IMR-90 (cell line): ENCODE results near the gene DPEP1. TPM values are rescaled to one million over a fixed set of nuclear protein-coding genes. Genes with fewer than 3 reads are reported as not detected.

Source experiments
- ATAC-seq: fragments of 200-7000 bp; cut with Tn5 transposase; 2 replicates; pipeline ENCODE4 v1.9.1; 2020; ENCODE audit warnings: low read depth, mild to moderate bottlenecking, moderate library complexity
- BruUV-seq: library from RNA; stranded (reverse); fragments of 400-500 nt; replicated peaks from 2 replicates; lab custom pipeline; 2021; lab: Mats Ljungman, UMichigan
- CTCF ChIA-PET: fragments of 300-600 bp; formaldehyde crosslinking; extraction: SDS; loops from one replicate; lab custom pipeline; 2021; ENCODE audit warnings: antibody characterized with exemption; lab: Yijun Ruan, JAX
- POLR2A ChIA-PET: fragments of 300-600 bp; sonication (Branson Sonifier 250); formaldehyde crosslinking; loops from one replicate; lab custom pipeline; 2022; ENCODE audit warnings: antibody characterized with exemption; ENCODE audit not compliant: unreplicated experiment; lab: Charles Lee
- DNase-seq: peaks from one replicate; pipeline ENCODE4 v3.0.0; 2013
- H2AFZ ChIP-seq: replicated peaks from 2 replicates; pipeline ENCODE3; 2013; ENCODE audit warnings: low read length, mild to moderate bottlenecking; ENCODE audit not compliant: poor library complexity
- H2AK5ac ChIP-seq: 2 replicates; pipeline ENCODE4 v1.6.1; 2013; ENCODE audit warnings: low read depth, low read length, inconsistent platforms
- H2AK9ac ChIP-seq: replicated peaks from 2 replicates; pipeline ENCODE3; 2013; ENCODE audit warnings: mild to moderate bottlenecking, low read depth, low read length, moderate library complexity; ENCODE audit not compliant: poor library complexity
- H2BK120ac ChIP-seq: 2 replicates; pipeline ENCODE4 v1.6.1; 2013; ENCODE audit warnings: low read depth, low read length, inconsistent platforms
- H2BK15ac ChIP-seq: 3 replicates; pipeline ENCODE4 v1.6.1; 2013; ENCODE audit warnings: low read depth, low read length, inconsistent platforms
- H2BK20ac ChIP-seq: 2 replicates; pipeline ENCODE4 v1.6.1; 2013; ENCODE audit warnings: low read depth, mild to moderate bottlenecking, inconsistent platforms, low read length, moderate library complexity
- H2BK5ac ChIP-seq: 2 replicates; pipeline ENCODE4 v1.6.1; 2013; ENCODE audit warnings: mild to moderate bottlenecking, low read depth, low read length, inconsistent platforms; ENCODE audit not compliant: poor library complexity, severe bottlenecking
- H3K14ac ChIP-seq: replicated peaks from 2 replicates; pipeline ENCODE4 v1.6.1; 2013; ENCODE audit warnings: low read depth, low read length, inconsistent platforms
- H3K18ac ChIP-seq: 2 replicates; pipeline ENCODE4 v1.6.1; 2013; ENCODE audit warnings: low read depth, low read length, control low read depth
- H3K23ac ChIP-seq: 2 replicates; pipeline ENCODE4 v1.6.1; 2013; ENCODE audit warnings: low read depth, low read length, inconsistent platforms
- H3K27ac ChIP-seq: 2 replicates; pipeline ENCODE4 v1.5.1; 2013; ENCODE audit warnings: mild to moderate bottlenecking, control low read depth, low read length; ENCODE audit not compliant: insufficient read depth
- H3K27me3 ChIP-seq: 2 replicates; pipeline ENCODE4 v1.6.1; 2013; ENCODE audit warnings: low read length; ENCODE audit not compliant: control insufficient read depth, insufficient read depth
- H3K36me3 ChIP-seq: 2 replicates; pipeline ENCODE4 v1.6.1; 2013; ENCODE audit warnings: low read length, mixed read lengths; ENCODE audit not compliant: control insufficient read depth, insufficient read depth
- H3K4ac ChIP-seq: 2 replicates; pipeline ENCODE4 v1.6.1; 2013; ENCODE audit warnings: low read depth, low read length, inconsistent platforms
- H3K4me1 ChIP-seq: 2 replicates; pipeline ENCODE4 v1.6.1; 2013; ENCODE audit warnings: low read length, mixed read lengths; ENCODE audit not compliant: control insufficient read depth, insufficient read depth
- H3K4me2 ChIP-seq: 2 replicates; pipeline ENCODE4 v1.6.1; 2013; ENCODE audit warnings: low read depth, mild to moderate bottlenecking, control low read depth, low read length, moderate library complexity
- H3K4me3 ChIP-seq: 2 replicates; pipeline ENCODE4 v1.5.1; 2013; ENCODE audit warnings: low read depth, mild to moderate bottlenecking, control low read depth, low read length, moderate library complexity; ENCODE audit not compliant: insufficient read depth
- H3K56ac ChIP-seq: 2 replicates; pipeline ENCODE4 v1.6.1; 2013; ENCODE audit warnings: low read length, inconsistent platforms; ENCODE audit not compliant: insufficient read depth; ENCODE audit errors: extremely low read depth
- H3K79me1 ChIP-seq, 2 experiments: 2 replicates each; pipeline ENCODE4 v1.6.1; 2013; ENCODE audit warnings: low read length in 2 of 2, inconsistent platforms in 1 of 2, low read depth in 1 of 2
- H3K9ac ChIP-seq: 2 replicates; pipeline ENCODE4 v1.6.1; 2013; ENCODE audit warnings: low read depth, low read length, control low read depth
- H3K9me1 ChIP-seq: 2 replicates; pipeline ENCODE4 v1.6.1; 2013; ENCODE audit warnings: low read length, inconsistent platforms; ENCODE audit not compliant: insufficient read depth
- H3K9me3 ChIP-seq: 2 replicates; pipeline ENCODE4 v1.6.1; 2013; ENCODE audit warnings: low read length; ENCODE audit not compliant: control insufficient read depth, insufficient read depth
- H4K20me1 ChIP-seq: 2 replicates; pipeline ENCODE4 v1.6.1; 2013; ENCODE audit warnings: low read length, inconsistent platforms; ENCODE audit not compliant: insufficient read depth
- H4K5ac ChIP-seq: 2 replicates; pipeline ENCODE4 v1.6.1; 2013; ENCODE audit warnings: mild to moderate bottlenecking, low read depth, low read length, control low read depth
- H4K8ac ChIP-seq, 2 experiments: 2 replicates each; pipeline ENCODE4 v1.6.1; 2013; ENCODE audit warnings: low read depth in 2 of 2, low read length in 2 of 2, control low read depth in 1 of 2, inconsistent platforms in 1 of 2
- H4K91ac ChIP-seq: 2 replicates; pipeline ENCODE4 v1.6.1; 2013; ENCODE audit warnings: low read depth, low read length, inconsistent platforms; ENCODE audit not compliant: insufficient read depth
- BHLHE40 ChIP-seq: fragments of 150-350 bp; IDR thresholded peaks from 2 replicates; pipeline ENCODE4 v1.6.1; 2016; ENCODE audit warnings: mild to moderate bottlenecking, low read depth, low read length
- CEBPB ChIP-seq: IDR thresholded peaks from 2 replicates; pipeline ENCODE4 v1.6.1; 2012; ENCODE audit warnings: low read depth, low read length, improper control_type of control experiment
- CTCF ChIP-seq: conservative IDR thresholded peaks from 2 replicates; pipeline ENCODE4 v1.5.1; 2012; ENCODE audit warnings: mild to moderate bottlenecking, low read depth, low read length, improper control_type of control experiment
- ELK1 ChIP-seq: fragments of 150-350 bp; IDR thresholded peaks from 2 replicates; pipeline ENCODE4 v1.6.1; 2016; ENCODE audit warnings: low read depth, mild to moderate bottlenecking, low read length, moderate library complexity, borderline replicate concordance
- POLR2A ChIP-seq: IDR thresholded peaks from 2 replicates; pipeline ENCODE4 v1.6.1; 2012; ENCODE audit warnings: mild to moderate bottlenecking, low read depth, low read length
- RAD21 ChIP-seq: IDR thresholded peaks from 2 replicates; pipeline ENCODE4 v1.6.1; 2012; ENCODE audit warnings: low read length, improper control_type of control experiment
- USF2 ChIP-seq: fragments of 150-350 bp; IDR thresholded peaks from 2 replicates; pipeline ENCODE4 v1.6.1; 2017; ENCODE audit warnings: mild to moderate bottlenecking, antibody characterized with exemption, low read length, low read depth
- WGBS, 2 experiments: methylation state at CpG; one replicate each; pipeline versions ENCODE4 v1.1.5 to v1.1.7; 2013; ENCODE audit warnings: missing lambda C conversion rate in 2 of 2; ENCODE audit not compliant: insufficient read length in 1 of 2; ENCODE audit errors: extremely low coverage in 2 of 2; 5-methylcytosine and 5-hydroxymethylcytosine counted together
- dilution Hi-C: fragments of 300-500 bp; cut with HindIII; formaldehyde crosslinking; loops from one replicate; pipeline ENCODE4 v1.14.3; 2018; ENCODE audit warnings: low sequenced_read_pairs; ENCODE audit not compliant: unreplicated experiment
- in situ Hi-C: fragments of 300-500 bp; cut with MboI; formaldehyde crosslinking; loops from 3 replicates; pipeline ENCODE4 v1.14.3; 2019; ENCODE audit warnings: low sequenced_read_pairs, inconsistent platforms, mixed read lengths
- intact Hi-C: fragments of 100-400 bp; cut with micrococcal nuclease; formaldehyde crosslinking; loops from 2 replicates; pipeline ENCODE4 v1.10.0; 2022
- polyA plus RNA-seq, 3 experiments: library from polyadenylated mRNA; depleted of rRNA; stranded (reverse); fragments of >200 nt; gene quantifications; 2 replicates each; pipeline ENCODE4 v1.2.3, GENCODE V29; 2012; ENCODE audit warnings: low replicate concordance in 1 of 3
- total RNA-seq: library from RNA; depleted of rRNA; stranded (reverse); fragments of >200 nt; gene quantifications from 2 replicates; pipeline ENCODE4 v1.2.3, GENCODE V29; 2012

The DPEP1 gene
- total and polyA plus RNA-seq, 2 of the 4 experiments (the other 2 are of a cell fraction) = not detected

- no peaks in the 10 kb centered on the region for H3K4me1 ChIP-seq
- H3K56ac ChIP-seq = no peak overlapping the region
- H2BK5ac ChIP-seq = no peak overlapping the region
- peaks cover 14% of the 10 kb centered on the region; the same call in 1 of the 2 replicates for H4K20me1 ChIP-seq
- POLR2A ChIA-PET = no interaction called here
- dilution Hi-C loops = no loop called here
- no peak overlapping the region for H2BK20ac ChIP-seq
- H3K27ac ChIP-seq = no peak overlapping the region
- no peak overlapping the region for H2AFZ ChIP-seq
- H2BK15ac ChIP-seq = no peak overlapping the region
- H4K91ac ChIP-seq = no peak overlapping the region
- H3K79me1 ChIP-seq = peaks cover 5 to 17% of the 10 kb centered on the region in 2 experiments; a peak in 3 of 4 replicates
- TF ChIP-seq CEBPB = no peak
- no peak for TF ChIP-seq ELK1
- no peak for TF ChIP-seq RAD21
- TF ChIP-seq POLR2A = no peak
- TF ChIP-seq USF2 = no peak
- no peak for TF ChIP-seq CTCF
- TF ChIP-seq BHLHE40 = no peak
- H3K14ac ChIP-seq = no peak overlapping the region
- H4K8ac ChIP-seq = no peak overlapping the region
- BruUV-seq = no TSS peak
- no peak overlapping the region for H3K23ac ChIP-seq
- in situ Hi-C loops = no loop called here
- no peak overlapping the region for H3K18ac ChIP-seq
- no peaks in the 10 kb centered on the region for H3K27me3 ChIP-seq
- H3K9ac ChIP-seq = no peak overlapping the region
- intact Hi-C loops = no loop called here
- 98% methylated on average over 8 of the region's 22 CpGs; no CpG with 5 or more reads in 1 of the 2 experiments for WGBS, 2 experiments
- ATAC-seq (no peak), DNase-seq (no peak)
- H2BK120ac ChIP-seq = no peak overlapping the region
- H3K4me3 ChIP-seq = no peak overlapping the region
- no peak overlapping the region for H4K5ac ChIP-seq
- no peaks in the 10 kb centered on the region; the same call in 1 of the 2 replicates for H3K9me1 ChIP-seq
- no peak overlapping the region for H3K4me2 ChIP-seq
- CTCF ChIA-PET = no interaction called here
- H3K9me3 ChIP-seq = no peaks in the 10 kb centered on the region
- no peak overlapping the region for H2AK5ac ChIP-seq
- no peak overlapping the region for H2AK9ac ChIP-seq
- H3K4ac ChIP-seq = no peak overlapping the region
- H3K36me3 ChIP-seq = peaks cover 49% of the 10 kb centered on the region
Observed at GRCh38 chr16:89646270-89646669, 32.8 kb downstream of the DPEP1 start.
